CD4-positive, CD25-positive, alpha-beta regulatory T cell (primary cell): Measurements from ENCODE around the gene CCDC172. TPM values are rescaled to one million over a fixed set of nuclear protein-coding genes. Genes with fewer than 3 reads are reported as not detected.

Experiments
- ATAC-seq, 2 donors: fragments of 150-1000 bp; cut with Tn5 transposase; one replicate each; pipeline ENCODE4 v1.10.0; 2021; ENCODE audit warnings: low read depth in 2 of 2, moderate number of reproducible peaks in 2 of 2, moderate library complexity in 1 of 2
- DNase-seq, 3 donors: peaks; one replicate each; pipeline versions ENCODE4 v3.0.0 to v3.0.0-alpha.2; 2012 to 2022; ENCODE audit warnings: mixed read lengths in 1 of 3
- H3K27ac ChIP-seq: one replicate; pipeline ENCODE4 v1.7.0; 2013; ENCODE audit warnings: mild to moderate bottlenecking, low read length; ENCODE audit not compliant: insufficient read depth, poor library complexity, severe bottlenecking
- H3K27me3 ChIP-seq: one replicate; pipeline ENCODE4 v1.7.0; 2013; ENCODE audit warnings: low read length; ENCODE audit not compliant: control insufficient read depth, insufficient read depth
- H3K36me3 ChIP-seq: one replicate; pipeline ENCODE4 v1.7.0; 2013; ENCODE audit warnings: mild to moderate bottlenecking, low read length, moderate library complexity; ENCODE audit not compliant: control insufficient read depth, insufficient read depth
- H3K4me1 ChIP-seq: 2 replicates; pipeline ENCODE4 v1.7.0; 2013; ENCODE audit warnings: mild to moderate bottlenecking, low read length; ENCODE audit not compliant: insufficient read depth, control insufficient read depth, poor library complexity, severe bottlenecking
- H3K4me3 ChIP-seq: one replicate; pipeline ENCODE4 v1.7.0; 2013; ENCODE audit warnings: low read depth, mild to moderate bottlenecking, low read length, moderate library complexity
- H3K9me3 ChIP-seq, 2 experiments: 1 replicate in 1 of 2; 2 replicates in 1 of 2; pipeline ENCODE4 v1.7.0; 2013; ENCODE audit warnings: low read length in 2 of 2, mild to moderate bottlenecking in 1 of 2, moderate library complexity in 1 of 2; ENCODE audit not compliant: control insufficient read depth in 2 of 2
- H3K27ac Mint-ChIP-seq, 3 donors: one replicate each; pipeline ENCODE4 v1.8.0; 2020 to 2022; ENCODE audit warnings: mild to moderate bottlenecking in 3 of 3, mixed read lengths in 3 of 3, moderate library complexity in 2 of 3
- H3K27me3 Mint-ChIP-seq: one replicate; pipeline ENCODE4 v1.8.0; 2022; ENCODE audit warnings: mild to moderate bottlenecking, mixed read lengths
- H3K36me3 Mint-ChIP-seq: one replicate; pipeline ENCODE4 v1.8.0; 2020; ENCODE audit warnings: mixed read lengths
- H3K4me1 Mint-ChIP-seq, 4 donors: one replicate each; pipeline ENCODE4 v1.8.0; 2020 to 2022; ENCODE audit warnings: mixed read lengths in 4 of 4, mild to moderate bottlenecking in 1 of 4
- H3K4me3 Mint-ChIP-seq, 4 donors: one replicate each; pipeline ENCODE4 v1.8.0; 2020 to 2022; ENCODE audit warnings: mild to moderate bottlenecking in 4 of 4, mixed read lengths in 4 of 4, moderate library complexity in 3 of 4
- H3K9me3 Mint-ChIP-seq, 7 donors: one replicate each; pipeline ENCODE4 v1.8.0; 2020 to 2022; ENCODE audit warnings: mixed read lengths in 7 of 7, mild to moderate bottlenecking in 3 of 7, moderate library complexity in 2 of 7
- polyA plus RNA-seq, 4 donors: library from polyadenylated mRNA; unstranded; fragments of 300-500 nt; fragmentation: Illumina TruSeq; gene quantifications; one replicate each; pipeline ENCODE4 v1.2.3, GENCODE V29; 2021
- total RNA-seq: library from RNA; stranded (reverse); gene quantifications from one replicate; pipeline ENCODE4 v1.2.3, GENCODE V29; 2022

CCDC172 gene
- total and polyA plus RNA-seq, 5 donors from 2014 or later: not detected

DNA sequence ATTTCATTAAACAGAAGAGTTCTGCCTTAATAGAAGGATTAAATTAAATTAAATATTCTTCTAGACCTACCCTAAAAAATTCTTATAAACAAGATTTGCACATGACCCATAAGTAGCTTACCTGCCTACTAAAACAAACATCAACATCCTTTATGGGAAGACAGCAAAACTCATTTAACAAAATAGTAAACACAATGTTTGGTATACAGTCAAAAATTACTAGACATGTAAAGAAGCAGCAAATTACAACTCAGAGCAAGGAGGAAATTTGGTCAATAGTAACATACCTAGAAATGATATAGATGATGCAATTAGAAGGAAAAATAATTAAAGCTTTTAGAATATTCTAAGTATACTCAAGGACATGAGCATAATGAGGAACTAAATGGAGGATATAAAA, 27.9 kb downstream of the CCDC172 start:
- Mint-ChIP-seq H3K27me3 (no peaks in the 10 kb centered on the region), H3K9me3 (peaks cover 1 to 17% (median 5%) of the 10 kb centered on the region in 7 donors), H3K4me1 (no peaks in the 10 kb centered on the region), H3K27ac (no peak overlapping the region), H3K4me3 (no peak overlapping the region), H3K36me3 (no peaks in the 10 kb centered on the region)
- no peak for DNase-seq
- H3K4me3 ChIP-seq: no peak overlapping the region
- no peak overlapping the region for H3K27ac ChIP-seq
- H3K36me3 ChIP-seq: no peaks in the 10 kb centered on the region
- H3K27me3 ChIP-seq: no peaks in the 10 kb centered on the region
- peaks cover 0 to 9% of the 10 kb centered on the region in 2 experiments for H3K9me3 ChIP-seq
- no peak for ATAC-seq
- H3K4me1 ChIP-seq: no peaks in the 10 kb centered on the region

DNA sequence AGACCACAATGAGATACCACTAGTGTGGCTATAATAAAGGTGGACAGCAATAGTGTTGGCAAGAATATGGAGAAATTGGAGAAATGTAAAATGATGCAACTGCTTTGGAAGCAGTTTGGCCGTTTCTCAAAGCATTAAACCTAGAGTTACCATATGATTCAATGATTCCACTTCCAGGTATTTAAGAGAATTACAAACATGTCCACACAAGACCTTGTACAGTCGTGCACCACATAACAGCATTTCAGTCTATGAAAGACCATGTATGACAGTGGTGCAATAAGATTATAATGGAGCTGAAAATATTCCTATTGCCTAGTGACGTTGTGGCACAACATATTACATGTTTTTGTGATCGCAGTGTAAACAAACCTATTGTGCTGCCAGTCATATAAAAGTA, 29.6 kb downstream of the CCDC172 start:
- H3K9me3 ChIP-seq: peaks cover 0 to 9% of the 10 kb centered on the region in 2 experiments
- no peak overlapping the region for H3K27ac ChIP-seq
- DNase-seq: no peak
- Mint-ChIP-seq H3K4me1 (no peaks in the 10 kb centered on the region), H3K27ac (no peak overlapping the region), H3K4me3 (no peak overlapping the region), H3K9me3 (peaks cover 0 to 17% (median 5%) of the 10 kb centered on the region in 7 donors), H3K27me3 (no peaks in the 10 kb centered on the region), H3K36me3 (no peaks in the 10 kb centered on the region)
- H3K4me1 ChIP-seq: no peaks in the 10 kb centered on the region
- no peaks in the 10 kb centered on the region for H3K36me3 ChIP-seq
- ATAC-seq: no peak
- no peak overlapping the region for H3K4me3 ChIP-seq
- no peaks in the 10 kb centered on the region for H3K27me3 ChIP-seq

DNA sequence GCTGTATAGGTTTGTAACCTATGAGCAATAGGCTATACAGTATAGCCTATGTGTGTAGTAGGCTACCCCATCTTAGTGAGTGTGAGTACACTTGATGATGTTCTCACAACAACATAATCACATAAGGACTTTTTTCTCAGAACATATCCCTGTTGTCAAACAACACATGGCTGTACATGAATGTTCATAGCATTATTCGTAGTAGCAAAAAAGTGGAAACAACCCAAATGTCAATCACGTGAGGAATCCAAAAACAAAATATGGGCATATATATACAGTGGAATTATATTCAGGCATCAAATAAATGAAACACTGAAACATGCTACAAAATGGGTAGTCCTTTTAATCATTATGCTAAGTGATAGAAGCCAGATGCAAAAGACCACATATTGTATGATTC, 31.1 kb downstream of the CCDC172 start:
- peaks cover 0 to 13% (median 4%) of the 10 kb centered on the region in 7 donors for H3K9me3 Mint-ChIP-seq
- no peak overlapping the region for H3K27ac Mint-ChIP-seq
- no peak overlapping the region for H3K4me3 Mint-ChIP-seq
- no peaks in the 10 kb centered on the region for H3K27me3 Mint-ChIP-seq
- H3K4me1 Mint-ChIP-seq: no peaks in the 10 kb centered on the region
- H3K4me1 ChIP-seq: no peaks in the 10 kb centered on the region
- no peaks in the 10 kb centered on the region for H3K36me3 Mint-ChIP-seq
- ATAC-seq: no peak
- no peak for DNase-seq
- H3K27me3 ChIP-seq: no peaks in the 10 kb centered on the region
- no peak overlapping the region for H3K27ac ChIP-seq
- no peaks in the 10 kb centered on the region for H3K36me3 ChIP-seq
- peaks cover 0 to 9% of the 10 kb centered on the region in 2 experiments for H3K9me3 ChIP-seq
- no peak overlapping the region for H3K4me3 ChIP-seq

DNA sequence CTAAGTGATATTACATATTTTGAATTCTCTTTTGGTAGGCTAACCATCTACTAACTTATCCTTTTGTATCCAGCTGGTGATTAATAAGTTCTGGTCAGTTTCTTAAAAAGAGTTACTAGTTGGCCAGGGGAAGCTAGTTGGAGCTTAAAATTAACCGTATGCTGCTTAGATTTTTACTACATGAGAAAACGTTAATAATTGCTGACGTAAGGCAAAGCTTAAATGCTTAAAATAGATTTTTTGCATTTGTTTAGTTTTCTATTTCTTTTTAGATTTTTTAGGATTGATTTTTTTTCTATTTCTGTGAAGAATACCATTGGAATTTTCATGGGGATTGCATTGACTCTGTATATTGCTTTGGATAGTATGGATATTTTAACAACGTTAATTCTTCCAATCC, 32.6 kb downstream of the CCDC172 start:
- H3K27ac Mint-ChIP-seq: no peak overlapping the region
- no peaks in the 10 kb centered on the region for H3K27me3 ChIP-seq

DNA sequence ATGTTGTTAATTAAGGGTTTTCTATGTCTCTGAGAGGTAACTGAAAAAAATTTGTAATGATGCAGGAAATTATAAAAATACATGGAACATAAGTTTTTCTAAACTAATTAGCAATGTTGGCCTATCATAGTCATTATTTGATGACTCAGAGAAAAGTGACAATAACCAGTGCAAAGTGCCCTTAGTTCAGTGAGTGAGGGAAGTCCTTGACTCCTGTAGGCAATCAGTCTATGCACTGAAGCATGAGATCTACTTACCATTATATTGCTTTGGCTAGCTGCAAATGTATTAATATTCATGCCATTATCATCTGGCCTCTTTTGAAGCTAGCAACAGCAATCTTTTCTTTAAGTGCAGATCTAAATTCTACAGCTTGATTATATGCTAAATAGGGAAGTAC, 40.6 kb downstream of the CCDC172 start:
- DNase-seq (no peak), ATAC-seq (no peak)
- Mint-ChIP-seq H3K9me3 (peaks cover 0 to 6% (median 0%) of the 10 kb centered on the region in 7 donors), H3K4me3 (no peak overlapping the region), H3K27ac (no peak overlapping the region), H3K27me3 (no peaks in the 10 kb centered on the region), H3K4me1 (no peaks in the 10 kb centered on the region), H3K36me3 (no peaks in the 10 kb centered on the region)
- H3K4me1 ChIP-seq: no peaks in the 10 kb centered on the region
- H3K36me3 ChIP-seq: no peaks in the 10 kb centered on the region
- H3K9me3 ChIP-seq: no peaks in the 10 kb centered on the region
- H3K27me3 ChIP-seq: no peaks in the 10 kb centered on the region
- no peak overlapping the region for H3K4me3 ChIP-seq
- H3K27ac ChIP-seq: no peak overlapping the region

More for the DNA sequence above, 32.6 kb downstream of the CCDC172 start:
- H3K36me3 ChIP-seq: no peaks in the 10 kb centered on the region
- Mint-ChIP-seq H3K4me1 (no peaks in the 10 kb centered on the region), H3K36me3 (no peaks in the 10 kb centered on the region), H3K4me3 (peak overlapping the region in 1 of 4 donors; percentile 61), H3K9me3 (peaks cover 0 to 10% (median 4%) of the 10 kb centered on the region in 7 donors), H3K27me3 (no peaks in the 10 kb centered on the region)
- H3K27ac ChIP-seq: no peak overlapping the region
- no peak overlapping the region for H3K4me3 ChIP-seq
- no peaks in the 10 kb centered on the region for H3K4me1 ChIP-seq
- DNase-seq (no peak), ATAC-seq (no peak)
- H3K9me3 ChIP-seq: peaks cover 0 to 6% of the 10 kb centered on the region in 2 experiments

DNA sequence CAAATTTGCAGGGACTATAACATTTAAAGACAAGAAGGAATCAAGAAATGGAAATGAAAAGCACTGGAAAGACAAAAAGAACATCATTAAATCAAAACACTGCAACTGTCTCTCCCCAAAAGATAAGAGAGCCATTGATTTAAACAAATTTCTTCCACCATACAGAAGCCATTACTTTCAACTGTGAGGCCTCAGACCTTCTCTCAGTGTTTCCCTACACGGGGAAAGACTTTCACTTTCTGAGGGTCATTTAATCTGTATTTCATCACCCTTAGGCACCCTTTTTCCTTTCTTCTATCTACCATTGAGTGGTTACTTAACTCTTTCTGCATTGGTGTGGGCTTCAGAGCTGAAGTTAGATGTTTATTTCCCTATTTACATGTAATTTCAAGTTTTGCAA, 47.5 kb downstream of the CCDC172 start:
- Mint-ChIP-seq H3K9me3 (no peaks in the 10 kb centered on the region), H3K36me3 (no peaks in the 10 kb centered on the region), H3K27ac (no peak overlapping the region), H3K27me3 (no peaks in the 10 kb centered on the region), H3K4me3 (no peak overlapping the region), H3K4me1 (no peaks in the 10 kb centered on the region)
- no peak for ATAC-seq
- Histone ChIP-seq H3K27ac (no peak overlapping the region), H3K36me3 (no peaks in the 10 kb centered on the region), H3K27me3 (no peaks in the 10 kb centered on the region), H3K4me3 (no peak overlapping the region), H3K9me3 (no peaks in the 10 kb centered on the region), H3K4me1 (no peaks in the 10 kb centered on the region)
- DNase-seq: no peak

DNA sequence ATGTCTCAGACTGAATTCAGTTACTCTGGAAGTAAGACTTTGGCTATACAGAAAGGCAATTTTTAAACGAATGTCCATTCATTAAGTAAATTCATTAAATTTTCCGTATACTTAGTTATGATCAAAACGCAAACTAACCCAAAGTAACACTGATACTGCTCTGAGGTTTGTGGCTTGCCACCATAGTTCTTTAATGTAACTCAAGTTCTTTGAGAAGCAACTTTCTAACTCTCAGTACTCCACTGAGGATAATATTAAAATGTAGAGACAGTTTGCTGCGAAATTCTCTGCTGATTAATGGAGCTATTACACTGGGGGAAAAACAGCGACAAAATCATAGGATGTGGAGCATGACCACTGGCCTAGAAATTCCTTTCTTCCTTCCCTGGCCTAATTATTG, 58.0 kb downstream of the CCDC172 start:
- DNase-seq (no peak), ATAC-seq (no peak)
- Histone ChIP-seq H3K4me1 (no peaks in the 10 kb centered on the region), H3K27me3 (no peaks in the 10 kb centered on the region), H3K27ac (no peak overlapping the region), H3K36me3 (no peaks in the 10 kb centered on the region), H3K9me3 (no peaks in the 10 kb centered on the region), H3K4me3 (no peak overlapping the region)
- no peak overlapping the region for H3K4me3 Mint-ChIP-seq
- no peaks in the 10 kb centered on the region for H3K36me3 Mint-ChIP-seq
- no peaks in the 10 kb centered on the region for H3K9me3 Mint-ChIP-seq
- H3K27ac Mint-ChIP-seq: no peak overlapping the region
- H3K4me1 Mint-ChIP-seq: no peaks in the 10 kb centered on the region
- no peaks in the 10 kb centered on the region for H3K27me3 Mint-ChIP-seq

DNA sequence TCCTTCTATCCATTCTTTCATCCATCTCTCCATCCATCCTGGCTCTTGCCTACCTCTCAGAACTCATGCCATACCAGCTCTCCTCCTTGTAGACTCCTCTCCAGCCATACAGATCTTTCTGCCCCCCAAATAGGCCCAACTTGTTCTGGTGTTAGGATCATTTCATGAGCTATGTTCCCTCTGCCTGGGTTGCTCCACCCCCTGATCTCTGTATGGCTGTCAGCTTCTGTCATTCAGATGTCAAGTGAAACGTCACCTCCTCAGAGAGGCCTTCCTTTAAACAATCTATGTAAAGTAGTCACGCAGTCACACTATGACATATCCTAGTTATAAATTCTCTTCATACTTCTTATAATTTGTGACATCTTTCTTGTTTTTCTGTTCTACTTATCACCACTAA, 61.1 kb downstream of the CCDC172 start:
- DNase-seq: no peak

More for the DNA sequence above, 61.1 kb downstream of the CCDC172 start:
- Mint-ChIP-seq H3K4me3 (no peak overlapping the region), H3K27me3 (no peaks in the 10 kb centered on the region), H3K36me3 (no peaks in the 10 kb centered on the region), H3K4me1 (no peaks in the 10 kb centered on the region), H3K9me3 (no peaks in the 10 kb centered on the region), H3K27ac (no peak overlapping the region)
- Histone ChIP-seq H3K9me3 (no peaks in the 10 kb centered on the region), H3K4me3 (no peak overlapping the region), H3K36me3 (no peaks in the 10 kb centered on the region), H3K27ac (no peak overlapping the region), H3K27me3 (no peaks in the 10 kb centered on the region), H3K4me1 (no peaks in the 10 kb centered on the region)
- no peak for ATAC-seq
